BJ (cell line): ENCODE data around the gene TAF1L. TPM values are rescaled to one million over a fixed set of nuclear protein-coding genes. Genes with fewer than 3 reads are reported as not detected.
"Not testable (repeated sequence)": the region's sequence is repeated elsewhere in the genome, so short reads cannot be mapped to it uniquely, and the experiment has no call there.

ENCODE experiments used
- CTCF ChIA-PET: fragments of 350-600 bp; formaldehyde crosslinking; extraction: SDS; loops from one replicate; lab custom pipeline; 2021; ENCODE audit warnings: antibody characterized with exemption, inconsistent platforms; lab: Yijun Ruan, JAX
- POLR2A ChIA-PET: fragments of 300-600 bp; sonication (Branson Sonifier 250); formaldehyde crosslinking; extraction: SDS; loops from one replicate; lab custom pipeline; 2021; ENCODE audit warnings: antibody characterized with exemption; lab: Charles Lee
- DNase-seq: peaks from one replicate; pipeline ENCODE4 v3.0.0-alpha.2; 2011; ENCODE audit warnings: low read depth
- H3K27me3 ChIP-seq: 2 replicates; pipeline ENCODE4 v1.6.0; 2011; ENCODE audit warnings: low read length; ENCODE audit not compliant: control insufficient read depth, insufficient read depth
- H3K36me3 ChIP-seq: 2 replicates; pipeline ENCODE4 v1.5.1; 2011; ENCODE audit warnings: low read length; ENCODE audit not compliant: control insufficient read depth, insufficient read depth
- H3K4me3 ChIP-seq: 2 replicates; pipeline ENCODE4 v1.5.1; 2011; ENCODE audit warnings: low read depth, mild to moderate bottlenecking, control low read depth, low read length
- CTCF ChIP-seq: IDR thresholded peaks from 2 replicates; pipeline ENCODE4 v1.5.1; 2011; ENCODE audit warnings: low read depth, mild to moderate bottlenecking, control low read depth, inconsistent platforms, low read length, moderate library complexity; ENCODE audit not compliant: insufficient read depth
- polyA plus RNA-seq: library from polyadenylated mRNA; depleted of rRNA; stranded (reverse); fragments of >200 nt; gene quantifications from 2 replicates; pipeline ENCODE4 v1.2.3, GENCODE V29; 2011

TAF1L gene
- polyA plus RNA-seq, 1 experiment = 0.01 TPM

GRCh38 chr9:32671333-32671732 is 35.9 kb upstream of the TAF1L start:
- no peak for DNase-seq
- H3K4me3 ChIP-seq = no peak overlapping the region
- ChIA-PET CTCF (no interaction called here), POLR2A (no interaction called here)
- no peaks in the 10 kb centered on the region for H3K27me3 ChIP-seq
- H3K36me3 ChIP-seq = no peaks in the 10 kb centered on the region
- no peak for TF ChIP-seq CTCF

GRCh38 chr9:32665101-32665500 is 29.6 kb upstream of the TAF1L start:
- POLR2A ChIA-PET = no interaction called here
- CTCF ChIA-PET = no interaction called here
- no peak for DNase-seq

GRCh38 chr9:32663741-32664140 is 28.3 kb upstream of the TAF1L start:
- no peaks in the 10 kb centered on the region for H3K27me3 ChIP-seq
- TF ChIP-seq CTCF = no peak
- POLR2A ChIA-PET = no interaction called here
- no peak for DNase-seq
- no peak overlapping the region for H3K4me3 ChIP-seq
- H3K36me3 ChIP-seq = no peaks in the 10 kb centered on the region
- CTCF ChIA-PET = no interaction called here

More at GRCh38 chr9:32665101-32665500, 29.6 kb upstream of the TAF1L start:
- no peak for TF ChIP-seq CTCF
- H3K36me3 ChIP-seq = no peaks in the 10 kb centered on the region
- H3K27me3 ChIP-seq = no peaks in the 10 kb centered on the region
- no peak overlapping the region for H3K4me3 ChIP-seq

GRCh38 chr9:32647671-32648070 is 12.2 kb upstream of the TAF1L start:
- Histone ChIP-seq H3K4me3 (no peak overlapping the region), H3K27me3 (no peaks in the 10 kb centered on the region), H3K36me3 (no peaks in the 10 kb centered on the region)
- ChIA-PET POLR2A (no interaction called here), CTCF (no interaction called here)
- no peak for TF ChIP-seq CTCF
- DNase-seq = no peak

- peak; percentile 12 for DNase-seq
- Histone ChIP-seq H3K27me3 (no peaks in the 10 kb centered on the region), H3K36me3 (no peaks in the 10 kb centered on the region), H3K4me3 (no peak overlapping the region)
- ChIA-PET CTCF (no interaction called here), POLR2A (no interaction called here)
- TF ChIP-seq CTCF = no peak
Observed at GRCh38 chr9:32644698-32645097, 9.2 kb upstream of the TAF1L start.

- H3K4me3 ChIP-seq, POLR2A ChIA-PET, DNase-seq, H3K27me3 ChIP-seq, CTCF ChIA-PET, H3K36me3 ChIP-seq: not testable (repeated sequence)
Observed at GRCh38 chr9:32633151-32633550, 2.3 kb downstream of the TAF1L start.
